ENCODE results near the gene SCMH1. TPM values are rescaled to one million over a fixed set of nuclear protein-coding genes. Genes with fewer than 3 reads are reported as not detected.
A peak's percentile ranks its signal among the peaks of the same experiment; 100 is the strongest.

Gene SCMH1
- total RNA-seq, 4 donors from 2014 or later, result 76.5 to 110 (median 92.4) TPM

GRCh38 chr1:41109310-41110197 is 132.6 kb downstream of the SCMH1 start:
- H3K4me3 ChIP-seq, result peak overlapping the region in 2 of 4 donors; percentile 12 to 16
- peaks cover 14 to 43% (median 42%) of the 10 kb centered on the region in 4 donors for H3K4me1 ChIP-seq
- peak overlapping the region; percentile 81 to 94 (median 90) for H3K27ac ChIP-seq (replicated peaks in 1 of 4)
- peaks cover 0 to 10% (median 9%) of the 10 kb centered on the region in 4 donors for H3K36me3 ChIP-seq
- 15% methylated on average over 4 of the region's 4 CpGs for WGBS
- no peaks in the 10 kb centered on the region for H3K27me3 ChIP-seq
- DNase-seq (ENCODE audit: extremely low spot score), result peak; percentile 93
- intact Hi-C loops (cut with DNase I), result loop anchor here (5.0 kb wide), 1 partner anchor 43 kb away; no protein-coding TSS in a partner anchor
- peak; percentile 75 to 90 for TF ChIP-seq POLR2AphosphoS5 (IDR thresholded peaks at IDR 0.05)
- no peak for TF ChIP-seq CTCF (IDR thresholded peaks at IDR 0.05)
- peak; percentile 16 for TF ChIP-seq EP300 (IDR thresholded peaks at IDR 0.05)
- no peak for TF ChIP-seq POLR2A (IDR thresholded peaks at IDR 0.05; ENCODE audit: low read depth)
- no peaks in the 10 kb centered on the region for H3K9me3 ChIP-seq

GRCh38 chr1:41108696-41109275 is 133.3 kb downstream of the SCMH1 start:
- no peak for TF ChIP-seq EP300 (IDR thresholded peaks at IDR 0.05)
- TF ChIP-seq CTCF (IDR thresholded peaks at IDR 0.05), result no peak
- no peak for TF ChIP-seq POLR2AphosphoS5 (IDR thresholded peaks at IDR 0.05)
- TF ChIP-seq POLR2A (IDR thresholded peaks at IDR 0.05; ENCODE audit: low read depth), result no peak
- Histone ChIP-seq H3K4me1 (peaks cover 18 to 50% (median 48%) of the 10 kb centered on the region in 4 donors), H3K4me3 (peak overlapping the region in 2 of 4 donors; percentile 12 to 16), H3K27me3 (no peaks in the 10 kb centered on the region), H3K9me3 (no peaks in the 10 kb centered on the region), H3K27ac (replicated peaks in 1 of 4) (peak overlapping the region; percentile 81 to 94 (median 90)), H3K36me3 (peaks cover 0 to 10% (median 9%) of the 10 kb centered on the region in 4 donors)
- 62% methylated on average over 1 of the region's 1 CpG for WGBS
- intact Hi-C loops (cut with DNase I), result no loop called here
- no peak for DNase-seq (ENCODE audit: extremely low spot score)

- Histone ChIP-seq H3K27me3 (no peaks in the 10 kb centered on the region), H3K27ac (replicated peaks in 1 of 4) (peak overlapping the region in 2 of 4 donors; percentile 34 to 62), H3K9me3 (no peaks in the 10 kb centered on the region), H3K4me1 (peaks cover 28 to 55% (median 51%) of the 10 kb centered on the region in 4 donors), H3K36me3 (no peaks in the 10 kb centered on the region), H3K4me3 (no peak overlapping the region)
- intact Hi-C loops (cut with DNase I), result no loop called here
- 68% methylated on average over 4 of the region's 4 CpGs for WGBS
- no peak for DNase-seq (ENCODE audit: extremely low spot score)
- TF ChIP-seq POLR2AphosphoS5 (IDR thresholded peaks at IDR 0.05) (no peak), CTCF (IDR thresholded peaks at IDR 0.05) (no peak), POLR2A (IDR thresholded peaks at IDR 0.05; ENCODE audit: low read depth) (no peak), EP300 (IDR thresholded peaks at IDR 0.05) (no peak)
These were observed 138.3 kb downstream of the SCMH1 start for GRCh38 chr1:41103766-41104165.

- TF ChIP-seq POLR2A (IDR thresholded peaks at IDR 0.05; ENCODE audit: low read depth) (no peak), CTCF (IDR thresholded peaks at IDR 0.05) (no peak), EP300 (IDR thresholded peaks at IDR 0.05) (no peak), POLR2AphosphoS5 (IDR thresholded peaks at IDR 0.05) (no peak)
- no peak for DNase-seq (ENCODE audit: extremely low spot score)
- peaks cover 27 to 48% (median 42%) of the 10 kb centered on the region in 4 donors for H3K4me1 ChIP-seq
- intact Hi-C loops (cut with DNase I), result no loop called here
- no peaks in the 10 kb centered on the region for H3K9me3 ChIP-seq
- no peak overlapping the region for H3K4me3 ChIP-seq
- H3K36me3 ChIP-seq, result no peaks in the 10 kb centered on the region
- peak overlapping the region; percentile 40 to 67 (median 60) for H3K27ac ChIP-seq (replicated peaks in 1 of 4)
- no peaks in the 10 kb centered on the region for H3K27me3 ChIP-seq
- WGBS, result 75% methylated on average over 1 of the region's 1 CpG
These were observed 139.5 kb downstream of the SCMH1 start for GRCh38 chr1:41102653-41103052.
